GM19455 (cell line): ENCODE results near the gene ANGPT4.

Experiments used
- ATAC-seq: cut with Tn5 transposase; IDR thresholded peaks from one replicate; pipeline ENCODE4 v1.9.1; 2021; ENCODE audit not compliant: unreplicated experiment

Gene ANGPT4

DNA sequence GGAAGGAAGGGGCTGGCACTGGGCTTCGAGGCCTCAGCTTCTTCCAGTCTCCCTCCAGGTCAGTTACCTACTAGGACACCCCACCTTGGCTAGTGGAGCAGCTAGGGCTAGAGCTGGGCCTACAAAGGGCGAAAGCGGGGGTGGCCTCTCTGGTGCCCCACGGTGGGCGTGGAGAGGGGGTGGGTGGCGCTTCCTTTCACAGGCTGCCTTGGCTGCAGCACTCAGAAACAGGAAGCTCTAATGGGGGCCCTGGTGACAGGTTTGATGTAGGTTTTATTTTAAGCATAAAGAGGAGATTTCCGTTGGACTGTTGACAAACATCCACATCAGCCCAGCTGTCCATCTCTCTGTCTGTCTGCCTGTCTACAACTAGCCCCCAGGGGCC, 69.2 kb downstream of the ANGPT4 start:
- ATAC-seq = no peak

DNA sequence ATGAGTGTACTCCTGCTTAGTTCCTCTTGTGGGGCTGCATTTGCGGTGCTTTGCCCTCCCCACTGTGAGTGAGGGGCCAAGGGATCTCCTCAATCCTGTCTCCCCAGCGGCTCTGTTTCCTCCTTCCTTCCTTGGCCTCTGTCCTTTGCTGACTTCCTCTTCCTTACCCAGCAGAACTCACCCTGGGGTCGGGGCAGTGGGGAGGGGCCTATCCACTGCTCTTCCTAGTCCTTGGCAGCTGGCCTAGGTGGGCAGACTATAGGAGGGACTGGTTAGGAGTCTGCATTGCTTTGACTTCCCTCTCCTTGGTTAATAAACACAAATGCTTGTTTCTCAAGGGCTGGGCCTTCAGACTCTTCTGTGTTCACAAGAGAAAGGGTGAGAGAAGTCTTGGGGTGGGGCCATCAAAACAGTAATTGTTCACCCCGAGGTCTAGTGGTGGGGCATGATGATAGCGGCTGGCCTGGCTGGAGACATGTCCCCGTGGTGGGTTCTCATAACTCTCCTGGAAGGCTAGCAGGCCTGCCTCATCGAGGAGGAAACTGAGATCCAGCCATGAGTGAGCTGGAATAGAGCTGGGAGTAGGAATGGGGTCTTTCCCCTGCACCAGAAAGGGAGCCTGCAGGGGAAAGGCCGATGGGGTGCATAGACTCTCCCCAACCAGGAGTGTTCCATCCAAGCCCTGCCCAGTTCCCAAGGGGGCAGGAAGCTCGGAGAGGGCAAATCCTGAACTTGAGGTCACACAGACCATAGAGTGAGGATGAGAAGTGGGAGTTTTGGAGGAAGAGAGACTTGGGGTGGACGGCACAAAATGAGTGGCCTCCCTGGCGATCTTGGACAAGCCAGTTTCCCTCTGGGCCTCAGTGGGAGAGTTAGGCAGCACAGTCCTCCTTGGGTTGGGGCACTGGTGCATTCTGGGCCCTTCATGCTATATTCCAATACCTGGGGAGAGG, 69.9 kb downstream of the ANGPT4 start:
- no peak for ATAC-seq

DNA sequence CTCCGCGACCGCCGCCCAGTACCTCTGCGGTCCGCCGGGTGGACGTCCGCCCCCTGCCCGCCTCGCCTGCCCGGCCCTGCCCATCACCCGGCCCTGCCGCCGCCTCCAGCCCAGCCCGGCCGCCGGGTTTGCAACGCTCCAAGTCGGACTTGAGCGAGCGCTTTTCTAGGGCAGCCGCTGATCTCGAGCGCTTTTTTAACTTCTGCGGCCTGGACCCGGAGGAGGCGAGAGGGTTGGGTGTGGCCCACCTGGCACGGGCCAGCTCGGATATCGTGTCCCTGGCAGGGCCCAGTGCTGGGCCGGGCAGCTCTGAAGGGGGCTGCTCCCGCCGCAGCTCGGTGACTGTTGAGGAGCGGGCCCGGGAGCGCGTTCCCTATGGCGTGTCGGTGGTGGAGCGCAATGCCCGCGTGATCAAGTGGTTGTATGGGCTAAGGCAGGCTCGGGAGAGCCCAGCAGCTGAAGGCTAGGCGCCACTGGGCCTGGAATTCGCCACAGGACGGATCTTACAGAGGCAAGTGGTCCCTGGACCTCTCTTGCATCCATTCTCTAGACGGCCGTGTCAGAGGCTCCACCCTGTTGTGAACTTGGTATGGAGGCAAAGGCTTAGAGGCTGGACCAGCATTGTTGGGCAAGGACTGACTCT, 70.8 kb downstream of the ANGPT4 start:
- ATAC-seq = no peak

- ATAC-seq = peak; percentile 86
Measured at GRCh38 chr20:844473-845225, 71.5 kb downstream of the ANGPT4 start.

- peak; percentile 5 for ATAC-seq
Measured at GRCh38 chr20:843912-844311, 72.2 kb downstream of the ANGPT4 start.

GRCh38 chr20:842547-842940, 73.6 kb downstream of the ANGPT4 start:
- ATAC-seq = no peak

DNA sequence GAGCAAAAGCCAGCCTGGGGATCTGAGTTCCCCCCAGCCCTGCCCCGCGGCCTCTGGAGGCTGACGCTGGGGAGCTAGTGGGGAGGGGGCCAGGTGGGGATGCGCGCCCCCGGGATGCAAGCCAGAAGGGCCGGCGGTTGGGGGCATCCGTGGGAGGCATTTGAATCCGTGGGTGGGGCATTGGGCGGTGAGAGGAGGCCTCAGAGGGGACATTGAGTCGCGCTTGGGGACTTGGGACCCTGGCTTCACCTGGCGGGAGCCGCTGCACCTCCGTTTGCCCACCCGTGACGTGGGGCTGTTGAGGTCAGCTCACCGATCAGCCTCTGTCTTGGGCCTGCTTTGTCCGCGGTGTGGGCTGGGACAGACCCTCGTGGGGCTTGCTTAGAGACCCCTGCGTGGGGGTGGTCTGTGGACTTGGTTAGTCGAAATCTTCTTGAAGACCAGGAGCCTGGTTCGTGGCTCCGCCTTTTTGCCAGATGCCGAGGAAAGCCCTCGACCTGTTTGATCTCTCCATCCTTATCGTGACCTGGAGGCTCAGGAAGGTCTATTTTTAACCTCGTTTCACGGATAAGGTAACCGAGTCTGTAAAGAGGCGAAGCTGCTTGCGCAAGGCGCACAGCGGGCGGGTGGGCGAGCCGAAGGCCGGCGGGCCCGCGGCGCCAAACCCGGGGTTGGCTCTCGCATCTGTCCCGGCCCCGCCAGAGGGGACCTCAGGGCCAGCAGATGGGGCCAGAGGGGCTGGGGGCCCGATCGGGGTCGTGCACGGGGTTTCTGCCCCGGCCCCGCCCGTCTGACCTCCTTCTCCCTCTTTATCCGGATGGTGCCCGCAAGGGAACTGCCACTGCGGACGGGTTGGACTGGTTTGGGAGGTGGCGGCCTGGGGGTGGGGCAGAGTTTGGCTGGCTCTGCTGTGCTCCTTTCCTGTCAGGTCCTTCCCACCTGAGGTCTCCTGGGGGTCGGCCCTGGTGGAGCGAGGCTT, 74.3 kb downstream of the ANGPT4 start:
- ATAC-seq = no peak

DNA sequence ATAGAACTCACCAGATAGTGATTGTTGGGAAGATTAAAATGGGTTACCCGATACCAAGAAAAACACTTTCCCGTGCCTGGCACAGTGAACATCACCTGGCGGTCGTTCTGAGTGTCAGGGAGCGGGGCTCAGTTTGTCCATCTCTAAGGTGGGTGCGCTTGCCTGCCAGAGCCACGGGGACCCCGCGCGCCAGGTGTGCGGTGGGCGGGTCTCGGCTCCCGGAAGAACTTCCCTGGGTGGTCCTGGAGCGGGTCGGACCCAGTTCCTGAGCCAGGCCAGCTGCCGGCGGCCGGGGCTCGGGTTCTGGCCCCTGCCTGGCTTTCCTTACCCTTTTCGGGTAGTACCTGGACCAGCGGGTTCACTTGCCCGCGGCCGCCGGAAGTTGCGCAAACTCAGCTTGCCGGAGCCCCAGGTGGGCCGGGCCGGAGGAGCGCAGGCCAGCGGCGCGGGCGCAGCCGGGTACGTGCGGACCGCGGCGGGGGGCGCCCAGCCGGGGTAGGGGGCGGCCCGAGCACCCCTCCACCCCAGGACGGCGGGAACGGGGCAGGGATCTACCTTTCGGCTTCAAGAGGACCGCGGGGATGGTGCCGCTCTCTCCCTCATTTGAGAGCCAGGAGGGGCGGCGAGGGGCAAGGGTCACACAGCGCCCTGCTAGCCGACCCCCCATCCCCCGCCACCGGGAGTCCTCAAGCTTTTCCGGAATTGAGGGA, 75.1 kb downstream of the ANGPT4 start:
- ATAC-seq = no peak

DNA sequence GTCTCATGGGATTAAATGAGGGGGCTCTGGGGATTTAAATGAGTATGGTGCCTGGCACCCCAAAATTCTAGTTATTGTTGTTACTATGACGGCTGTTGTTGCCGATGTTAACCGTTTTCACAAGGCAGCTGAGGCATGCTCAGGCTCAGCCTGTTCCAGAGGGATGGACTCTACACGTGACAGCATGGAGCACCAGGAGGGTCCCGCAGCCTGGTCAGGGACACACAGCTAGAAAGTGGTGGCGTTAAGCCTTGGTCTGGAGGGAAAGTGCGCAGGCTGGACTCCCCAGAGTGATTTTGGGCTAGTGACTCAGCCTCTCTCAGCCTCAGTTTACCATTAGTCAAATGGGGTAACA, 75.7 kb downstream of the ANGPT4 start:
- ATAC-seq = no peak

- ATAC-seq = no peak
Measured at GRCh38 chr20:839626-840025, 76.5 kb downstream of the ANGPT4 start.

GRCh38 chr20:839015-839414, 77.1 kb downstream of the ANGPT4 start:
- no peak for ATAC-seq

DNA sequence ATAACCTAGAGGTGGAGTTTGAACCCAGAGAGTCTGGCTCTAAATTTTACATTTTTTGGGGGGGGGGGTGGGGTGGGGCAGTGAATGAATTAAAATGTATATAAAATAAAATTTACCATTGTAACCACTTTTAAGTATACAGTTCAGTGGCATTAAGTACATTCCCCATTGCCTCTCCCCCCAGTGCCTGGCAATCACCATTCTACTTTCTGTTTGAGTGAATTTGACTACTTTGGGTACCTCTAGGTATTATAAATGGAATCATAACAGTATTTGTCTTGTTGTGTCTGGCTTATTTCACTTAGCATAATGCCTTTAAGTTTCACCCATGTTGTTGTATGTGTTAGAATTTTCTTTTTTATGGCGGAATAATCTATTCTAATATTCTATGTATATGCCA, 79.9 kb downstream of the ANGPT4 start:
- ATAC-seq = no peak

GRCh38 chr20:835608-836045, 80.5 kb downstream of the ANGPT4 start:
- no peak for ATAC-seq

GRCh38 chr20:834151-834746, 81.9 kb downstream of the ANGPT4 start:
- ATAC-seq = no peak

- peak; percentile 94 for ATAC-seq
Measured at GRCh38 chr20:833450-834150, 82.5 kb downstream of the ANGPT4 start, which contains the start of gene FAM110A. FAM110A (plus strand) TSS chr20:833715; CDS start chr20:844805, 11,090 bp downstream.

DNA sequence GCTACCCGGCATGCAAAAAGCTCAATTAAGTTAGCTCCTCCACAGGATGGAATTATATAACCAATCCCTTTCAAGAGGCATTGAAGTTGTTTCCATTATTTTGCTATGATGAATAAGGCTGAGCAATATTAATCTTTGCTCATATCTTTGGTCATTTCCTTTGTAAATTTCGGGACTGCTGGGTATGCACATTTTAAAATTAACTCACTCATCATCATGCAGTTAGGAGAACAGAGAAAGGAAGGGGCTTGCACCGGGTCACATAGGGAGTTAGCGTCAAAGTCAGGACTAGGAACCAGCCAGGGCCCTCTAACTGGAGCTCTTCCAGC, 83.0 kb downstream of the ANGPT4 start:
- peak; percentile 20 for ATAC-seq

- ATAC-seq = no peak
Measured at GRCh38 chr20:831956-832355, 84.2 kb downstream of the ANGPT4 start.

DNA sequence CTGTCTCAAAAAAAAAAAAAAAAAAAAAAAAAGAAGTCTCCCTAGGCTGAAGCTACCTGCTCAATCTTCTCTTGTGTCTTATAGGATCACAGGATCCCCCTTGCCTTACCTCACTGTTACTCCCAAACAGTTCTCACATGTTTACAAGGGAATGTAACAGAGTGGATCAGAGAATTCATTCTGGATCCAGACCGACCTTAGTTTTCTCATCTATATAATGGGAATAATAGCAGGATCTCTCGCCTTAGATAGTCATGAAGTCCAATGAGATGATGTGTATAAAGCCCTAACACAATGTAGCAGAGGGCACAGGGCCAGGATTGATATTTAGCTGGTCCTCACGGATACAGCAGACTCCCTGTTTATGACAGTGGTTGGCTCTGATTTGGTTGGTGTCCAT, 84.9 kb downstream of the ANGPT4 start:
- no peak for ATAC-seq

GRCh38 chr20:830011-830521, 86.1 kb downstream of the ANGPT4 start:
- ATAC-seq = no peak
